Amniotic stem cell (primary cell): ENCODE results near the gene FREM2.

ENCODE experiments used
- DNase-seq: peaks from one replicate; lab custom pipeline; 2025; lab: John Stamatoyannopoulos, UW

FREM2 gene

DNA sequence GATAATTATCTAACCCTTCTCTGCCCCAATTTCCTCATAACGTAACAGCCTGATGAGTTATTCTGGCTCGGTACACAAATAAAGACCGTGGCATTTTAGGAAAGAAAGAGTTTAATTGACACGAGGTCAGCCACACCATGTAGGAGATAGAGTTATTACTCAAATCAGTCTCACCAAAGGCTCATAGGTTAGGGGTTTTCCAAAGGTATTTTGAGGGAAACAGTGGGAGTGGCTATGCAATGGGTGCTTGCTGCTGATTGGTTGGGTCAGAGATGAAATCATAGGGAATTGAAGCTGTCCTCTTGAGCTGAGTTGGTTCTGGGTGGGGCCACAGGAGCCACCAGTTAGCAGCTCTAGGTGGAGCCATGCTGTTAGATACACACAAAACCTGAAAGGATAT, 137.5 kb downstream of the FREM2 start:
- no peak for DNase-seq

- DNase-seq = no peak
Observed at GRCh38 chr13:38826182-38826813, 139.4 kb downstream of the FREM2 start.

GRCh38 chr13:38830442-38831045, 143.7 kb downstream of the FREM2 start:
- DNase-seq = no peak

GRCh38 chr13:38844581-38844980, 157.7 kb downstream of the FREM2 start:
- no peak for DNase-seq

GRCh38 chr13:38848360-38848759, 161.5 kb downstream of the FREM2 start:
- no peak for DNase-seq

- no peak for DNase-seq
Observed at GRCh38 chr13:38849315-38849714, 162.4 kb downstream of the FREM2 start.

GRCh38 chr13:38850868-38851626, 164.2 kb downstream of the FREM2 start:
- DNase-seq = no peak

DNA sequence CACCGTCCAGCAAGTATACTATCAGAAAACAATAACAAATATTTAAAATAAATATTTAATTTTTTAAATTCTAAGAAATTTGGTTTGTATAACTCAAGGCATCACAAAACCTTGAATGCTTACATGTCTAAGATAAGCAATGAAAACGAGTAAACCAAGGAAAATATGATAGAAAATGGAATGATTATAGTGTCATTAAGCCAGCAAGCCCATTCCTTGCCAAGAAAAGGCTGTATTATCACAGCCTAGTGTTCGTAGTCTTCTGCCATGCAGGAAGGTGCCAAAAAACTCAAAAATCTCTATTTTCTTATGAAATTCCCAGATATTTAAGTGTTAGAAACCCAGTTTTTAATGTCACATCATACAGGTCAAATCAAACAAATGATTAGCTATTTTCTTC, 167.3 kb downstream of the FREM2 start:
- no peak for DNase-seq

- no peak for DNase-seq
Observed at GRCh38 chr13:38856065-38856464, 169.2 kb downstream of the FREM2 start.

- no peak for DNase-seq
Observed at GRCh38 chr13:38862443-38862842, 175.6 kb downstream of the FREM2 start.

DNA sequence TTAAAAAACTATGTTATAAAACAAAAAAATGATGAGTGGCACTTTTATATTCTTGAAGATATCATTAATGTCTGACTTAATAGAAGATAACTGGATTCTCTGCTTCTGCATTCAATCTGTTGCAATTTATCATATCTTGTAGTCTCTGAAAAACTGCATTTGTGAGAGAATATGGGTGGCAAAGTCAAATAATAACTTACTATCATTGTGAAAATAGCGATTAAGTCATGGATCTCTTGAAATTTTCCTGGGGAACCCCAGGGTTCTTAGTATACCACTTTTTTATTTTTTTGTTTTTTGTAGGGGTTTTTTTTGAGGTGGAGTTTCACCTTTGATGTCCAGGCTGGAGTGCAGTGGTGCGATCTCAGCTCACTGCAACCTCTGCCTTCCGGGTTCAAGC, 176.7 kb downstream of the FREM2 start:
- no peak for DNase-seq

- no peak for DNase-seq
Observed at GRCh38 chr13:38866649-38867048, 179.8 kb downstream of the FREM2 start.

DNA sequence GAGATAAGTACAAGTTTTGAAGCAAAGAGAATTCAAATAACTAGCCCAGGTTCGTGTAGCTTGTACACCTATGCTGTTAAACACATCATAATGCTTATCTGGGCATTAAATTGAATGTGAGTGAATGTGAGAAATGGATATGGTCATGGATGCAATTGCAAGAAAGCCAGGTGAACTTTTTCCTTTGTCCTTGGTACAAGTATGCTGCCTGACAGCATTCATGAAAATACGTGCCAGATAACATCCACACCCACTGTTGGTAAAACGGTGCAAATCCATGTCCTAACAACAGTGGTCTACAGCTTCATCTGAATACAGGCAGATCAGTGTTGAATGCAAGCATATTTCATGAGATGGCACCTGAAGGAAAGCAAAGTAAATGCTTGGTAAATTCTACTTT, 181.5 kb downstream of the FREM2 start:
- no peak for DNase-seq

DNA sequence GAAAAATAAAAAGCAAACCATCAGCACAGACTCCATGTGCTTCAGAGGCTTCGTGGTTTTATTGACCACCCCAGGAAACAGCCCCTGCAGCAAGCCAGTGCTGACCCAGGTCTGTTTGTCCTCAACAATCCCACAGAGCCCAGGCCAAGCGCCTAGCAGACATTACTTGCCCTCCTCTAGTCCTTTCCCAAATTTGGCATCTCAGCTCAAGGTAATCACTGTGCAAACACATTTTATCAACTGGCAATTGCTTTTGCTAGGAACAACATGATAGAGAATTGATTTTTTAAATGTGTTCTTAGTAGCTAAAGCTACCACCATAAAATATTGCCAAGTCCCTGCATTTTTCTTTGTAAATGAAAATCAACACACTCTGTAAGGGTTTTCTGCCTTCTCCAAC, 182.0 kb downstream of the FREM2 start:
- DNase-seq = no peak

- no peak for DNase-seq
Observed at GRCh38 chr13:38871275-38871674, 184.4 kb downstream of the FREM2 start.

DNA sequence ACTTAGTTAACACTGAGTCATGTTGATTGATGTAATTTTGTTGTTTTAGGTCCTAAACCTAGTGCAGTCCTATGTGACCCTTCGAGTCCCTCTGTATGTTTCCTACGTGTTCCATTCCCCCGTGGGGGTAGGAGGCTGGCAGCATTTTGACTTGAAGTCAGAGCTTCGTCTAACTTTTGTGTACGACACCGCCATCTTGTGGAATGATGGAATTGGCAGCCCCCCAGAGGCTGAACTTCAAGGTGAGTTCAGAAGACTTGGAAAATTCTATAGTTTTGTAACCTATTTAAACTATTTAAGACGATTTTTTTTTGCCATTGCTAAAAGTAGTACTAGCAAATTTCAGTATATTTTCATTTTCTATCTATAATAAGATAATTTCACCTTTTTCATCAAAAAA, 185.8 kb downstream of the FREM2 start:
- no peak for DNase-seq

- no peak for DNase-seq
Observed at GRCh38 chr13:38875186-38875875, 188.5 kb downstream of the FREM2 start.

GRCh38 chr13:38879278-38879677, 192.4 kb downstream of the FREM2 start:
- no peak for DNase-seq

GRCh38 chr13:38879786-38880185, 192.9 kb downstream of the FREM2 start:
- DNase-seq = no peak

- DNase-seq = no peak
Observed at GRCh38 chr13:38880397-38880796, 193.5 kb downstream of the FREM2 start.

- DNase-seq = no peak
Observed at GRCh38 chr13:38883783-38884182, 196.9 kb downstream of the FREM2 start.

DNA sequence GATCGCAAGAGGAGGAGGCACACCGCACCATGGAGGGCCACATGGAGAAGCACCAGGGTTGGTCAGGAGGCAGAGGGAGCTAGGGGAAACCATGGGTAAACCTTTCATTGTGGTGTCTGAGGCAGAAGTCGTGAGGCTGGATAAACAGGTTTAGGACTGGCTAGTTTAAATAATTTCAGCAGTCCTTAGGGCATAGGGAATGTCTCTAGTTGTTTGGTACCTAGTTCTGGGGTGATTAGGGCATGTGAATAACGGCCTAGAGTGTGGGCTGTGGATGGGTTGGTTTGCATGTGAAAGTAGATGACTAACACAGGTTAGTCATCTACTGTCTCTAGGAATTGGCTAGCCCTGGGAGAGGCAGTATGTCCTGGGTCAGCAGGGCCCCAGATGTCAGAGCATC, 201.4 kb downstream of the FREM2 start:
- no peak for DNase-seq

DNA sequence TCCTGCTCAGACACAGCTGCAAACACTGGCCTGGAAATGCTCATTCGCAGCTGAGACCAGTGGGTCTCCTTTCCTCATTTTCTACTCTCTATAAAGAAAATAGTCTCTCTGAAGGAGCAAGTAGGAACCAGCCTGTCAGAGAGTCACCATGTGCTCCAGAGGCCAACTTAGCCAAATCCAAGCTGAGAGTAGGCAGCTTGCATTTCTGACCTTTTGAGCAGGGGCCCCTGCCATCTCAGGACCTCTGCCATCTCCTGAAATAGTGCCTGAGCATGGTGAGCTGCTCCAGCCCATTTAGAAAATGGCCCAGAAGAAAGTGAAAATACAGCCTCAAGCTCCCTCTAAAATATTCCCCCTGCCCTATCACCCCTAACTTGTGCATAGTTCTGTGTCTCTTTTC, 208.2 kb downstream of the FREM2 start:
- no peak for DNase-seq
